ENCODE measurements around the gene FUZ.
"Not testable (repeated sequence)": the region's sequence is repeated elsewhere in the genome, so short reads cannot be mapped to it uniquely, and the experiment has no call there.

FUZ gene

DNA sequence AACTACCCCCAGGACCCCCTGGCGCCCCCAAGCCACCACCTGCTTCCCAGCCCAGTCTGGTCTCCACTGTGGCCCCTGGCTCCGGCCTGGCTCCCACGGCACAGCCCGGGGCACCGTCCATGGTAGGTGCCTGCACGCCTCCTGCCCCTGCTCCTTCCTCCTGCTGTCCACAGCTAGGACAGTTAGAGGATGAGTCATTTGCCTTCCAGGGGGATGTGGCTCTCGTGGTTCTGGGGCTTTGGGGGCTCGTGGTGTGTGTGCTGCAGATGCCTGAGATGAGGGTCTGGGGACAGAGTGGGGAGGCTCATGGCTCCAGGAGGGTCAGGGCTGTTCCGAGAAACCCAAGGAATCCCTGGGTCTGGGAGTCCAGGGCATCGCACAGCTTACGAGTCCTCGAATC, 17.7 kb upstream of the FUZ start:
- DNase-seq: no peak

DNA sequence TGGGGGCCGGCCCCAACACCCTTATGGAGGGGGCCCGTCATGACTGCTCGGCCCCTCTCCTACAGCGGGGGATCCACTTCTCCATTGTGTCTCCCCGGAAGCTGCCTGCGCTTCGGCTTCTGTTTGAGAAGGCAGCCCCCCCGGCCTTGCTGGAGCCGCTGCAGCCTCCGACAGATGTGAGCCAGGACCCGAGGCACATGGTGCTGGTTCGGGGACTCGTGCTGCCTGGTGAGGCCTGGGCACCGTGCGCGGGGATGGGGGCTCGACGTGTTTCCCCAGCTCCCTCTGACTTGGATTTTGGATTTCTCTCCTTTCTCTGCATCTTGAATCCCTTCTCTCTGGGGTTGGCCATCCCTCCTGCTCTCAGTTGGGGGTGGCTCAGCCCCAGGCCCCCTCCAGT, 16.6 kb upstream of the FUZ start:
- DNase-seq: no peak

DNA sequence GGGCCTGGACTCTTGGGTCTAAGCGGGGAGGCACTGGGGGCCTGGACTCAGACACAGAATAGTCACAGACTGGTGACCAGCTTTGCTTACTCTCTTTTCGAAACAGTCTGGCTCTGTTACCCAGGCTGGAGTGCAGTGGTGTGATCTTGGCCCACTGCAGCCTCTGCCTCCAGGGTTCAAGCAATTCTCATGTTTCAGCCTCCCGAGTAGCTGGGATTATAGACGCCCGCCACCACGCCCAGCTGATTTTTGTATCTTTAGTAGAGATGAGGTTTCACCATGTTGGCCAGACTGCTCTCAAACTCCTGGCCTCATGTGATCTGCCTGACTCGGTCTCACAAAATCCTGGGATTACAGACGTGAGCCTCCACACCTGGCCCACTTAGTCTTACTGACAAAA, 16.1 kb upstream of the FUZ start:
- no peak for DNase-seq

DNA sequence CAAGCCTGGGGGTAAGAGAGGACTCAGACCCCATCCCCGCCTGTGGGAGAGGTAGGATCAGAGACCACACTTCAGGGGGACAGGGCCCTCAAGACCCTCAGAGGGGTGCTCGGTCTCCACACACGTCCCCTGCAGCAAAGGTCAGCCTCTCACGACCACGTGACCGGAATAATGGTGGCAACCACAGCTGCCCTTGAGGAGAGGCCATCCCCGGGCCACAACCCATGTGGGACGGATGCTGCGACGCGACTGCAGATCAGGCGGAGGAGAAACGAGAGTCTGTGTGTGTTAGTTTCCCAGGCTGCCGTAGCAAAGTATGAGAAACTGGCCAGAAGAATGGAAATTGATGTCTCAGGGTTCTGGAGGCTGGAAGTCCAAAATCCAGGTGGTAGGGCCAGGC, 13.9 kb upstream of the FUZ start:
- no peak for DNase-seq

DNA sequence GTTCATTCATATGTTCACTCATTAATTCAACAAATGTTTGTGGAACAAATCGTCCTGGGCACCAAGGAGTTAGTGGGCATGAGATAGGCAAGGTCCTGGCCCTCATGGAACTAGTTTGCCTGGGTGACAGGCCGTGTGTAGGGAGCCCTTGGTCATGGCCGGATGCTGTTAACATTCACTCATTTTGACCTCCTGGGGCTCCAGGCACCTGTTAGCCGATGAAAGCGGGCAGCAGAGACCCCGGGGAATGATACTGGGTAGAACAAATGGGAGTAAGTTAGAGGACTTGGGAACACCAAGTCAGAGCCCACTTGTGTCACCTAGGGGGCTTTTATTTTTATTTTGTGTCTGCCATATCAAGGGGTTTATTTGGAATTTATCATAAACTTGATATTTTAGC, 11.6 kb upstream of the FUZ start:
- DNase-seq: no peak

DNA sequence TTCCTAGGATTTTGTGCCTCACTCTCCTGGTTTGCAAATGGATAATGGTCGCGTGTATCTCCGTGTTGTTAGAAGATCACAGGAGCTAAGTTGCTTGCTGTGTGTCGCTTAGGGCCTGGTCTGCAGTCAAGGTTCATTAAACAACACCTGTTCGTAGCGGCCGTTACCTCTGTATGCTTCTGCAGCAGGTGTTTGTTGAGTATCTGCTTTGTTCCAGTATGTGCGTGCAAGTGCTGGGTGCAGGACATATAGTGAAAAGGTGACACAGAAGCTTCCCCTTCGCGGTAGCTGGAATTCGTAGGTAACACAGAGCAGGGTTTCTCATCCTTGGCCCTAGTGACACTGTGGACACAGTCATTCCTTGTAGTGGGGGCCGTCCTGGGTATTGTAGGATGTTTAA, 10.4 kb upstream of the FUZ start:
- no peak for DNase-seq

DNA sequence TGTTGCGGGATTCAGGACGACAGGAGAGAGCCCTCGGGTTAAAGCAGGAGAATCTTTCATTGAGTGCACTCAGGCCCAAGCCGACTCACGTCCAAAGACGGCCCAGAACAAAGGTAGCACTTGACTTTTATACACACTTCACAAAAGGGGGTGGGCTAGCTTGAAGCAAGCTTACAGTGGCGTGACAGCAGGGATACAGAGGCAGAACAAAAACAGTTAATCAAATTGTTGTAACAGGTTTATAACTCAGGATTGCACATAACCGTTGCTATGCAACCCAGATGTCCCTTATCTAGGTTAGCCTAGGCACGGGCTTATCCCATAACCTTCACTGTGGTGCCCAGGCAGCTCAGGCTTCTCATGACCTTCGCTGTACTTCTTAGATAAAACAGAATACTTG, 7.0 kb upstream of the FUZ start:
- no peak for DNase-seq

DNA sequence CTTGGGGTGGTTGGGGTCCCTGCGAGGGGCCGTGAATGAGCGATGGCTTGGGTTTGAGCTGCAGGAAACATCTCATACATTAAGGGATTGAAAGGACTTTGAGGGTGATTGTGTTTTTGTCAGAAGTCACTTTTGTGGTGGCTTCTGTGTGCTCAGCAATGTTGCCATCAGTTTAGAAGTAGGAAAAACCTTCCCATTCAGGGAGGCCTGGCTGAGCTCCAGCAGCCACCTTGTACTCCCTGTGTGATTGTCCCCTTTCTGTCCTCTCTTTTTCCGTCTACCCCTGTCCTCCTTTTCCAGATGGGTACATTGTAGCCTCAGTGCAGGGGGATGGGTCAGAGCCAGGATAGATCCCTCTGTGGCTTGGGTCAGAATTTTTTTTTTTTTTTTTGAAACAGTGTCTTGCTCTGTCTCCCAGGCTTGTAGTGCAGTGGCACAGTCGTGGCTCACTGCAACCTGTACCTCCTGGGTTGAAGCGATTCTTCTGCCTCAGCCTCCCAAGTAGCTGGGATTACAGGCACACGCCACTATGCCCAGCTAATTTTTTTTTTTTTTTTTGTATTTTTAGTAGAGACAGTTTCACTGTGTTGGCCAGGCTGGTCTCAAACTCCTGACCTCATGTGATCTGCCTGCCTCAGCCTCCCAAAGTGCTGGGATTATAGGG, 6.5 kb upstream of the FUZ start:
- not testable (repeated sequence) for DNase-seq

DNA sequence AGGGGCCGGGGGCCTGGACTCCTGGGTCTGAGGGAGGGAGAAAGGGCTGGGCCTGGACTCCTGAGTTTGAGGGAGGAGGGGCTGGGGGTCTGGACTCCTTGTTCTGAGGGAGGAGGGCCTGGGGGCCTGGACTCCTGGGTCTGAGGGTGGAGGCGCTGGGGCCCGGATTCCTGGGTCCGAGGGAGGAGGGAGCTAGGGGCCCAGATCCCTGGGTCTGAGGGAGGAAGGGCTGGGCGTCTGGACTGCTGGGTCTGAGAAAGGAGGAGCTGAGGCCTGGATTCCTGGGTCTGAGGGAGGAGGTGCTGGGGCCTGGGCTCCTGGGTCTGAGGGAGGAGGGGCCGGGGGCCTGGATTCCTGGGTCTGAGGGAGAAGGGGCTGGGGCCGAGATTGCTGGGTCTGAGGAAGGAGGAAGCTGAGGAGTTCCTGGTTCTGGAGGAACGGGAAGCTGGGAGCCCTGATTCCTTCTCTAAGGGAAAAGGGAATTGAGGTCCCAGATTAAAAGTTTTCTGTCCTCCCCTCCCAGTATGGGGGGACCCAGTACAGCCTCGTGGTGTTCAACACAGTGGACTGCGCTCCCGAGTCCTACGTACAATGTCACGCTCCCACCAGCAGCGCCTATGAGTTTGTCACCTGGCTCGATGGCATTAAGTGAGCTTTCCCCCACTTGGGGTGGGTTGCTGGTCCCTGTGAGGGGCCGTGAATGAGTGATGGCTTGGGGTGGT, 5.7 kb upstream of the FUZ start:
- DNase-seq: no peak

DNA sequence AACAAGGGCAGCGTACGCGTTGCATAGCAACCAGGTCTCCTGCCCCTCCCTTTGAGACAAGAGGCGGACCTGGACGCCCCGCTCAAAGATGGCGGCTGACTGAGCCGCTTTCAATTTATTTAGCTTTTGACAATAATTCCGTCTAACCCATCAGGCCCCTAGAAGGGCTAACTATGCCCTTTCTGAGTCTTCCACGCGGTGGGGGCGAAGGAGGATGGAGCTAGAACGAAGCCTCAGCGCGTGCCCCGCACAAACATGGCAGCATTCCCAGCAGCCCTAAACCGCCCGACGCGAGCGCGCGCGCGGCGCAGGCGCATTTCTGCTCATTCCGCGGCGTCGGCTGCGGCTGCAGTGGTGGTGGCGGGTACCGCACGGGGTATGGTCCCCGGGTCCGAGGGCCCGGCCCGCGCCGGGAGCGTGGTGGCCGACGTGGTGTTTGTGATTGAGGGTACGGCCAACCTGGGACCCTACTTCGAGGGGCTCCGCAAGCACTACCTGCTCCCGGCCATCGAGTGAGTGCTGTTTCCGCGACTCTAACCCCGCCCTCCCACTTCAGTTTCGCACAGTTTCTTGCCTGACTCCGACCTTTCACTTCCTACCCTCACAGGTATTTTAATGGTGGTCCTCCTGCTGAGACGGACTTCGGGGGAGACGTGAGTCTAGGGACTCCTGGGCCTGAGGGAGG, 5.0 kb upstream of the FUZ start, which contains the start of gene MED25:
Gene MED25 (plus strand): TSS at position 326 of the 685 bp plus-strand sequence. CDS start 53 bp downstream, at position 379.
- peak; percentile 88 for DNase-seq

DNA sequence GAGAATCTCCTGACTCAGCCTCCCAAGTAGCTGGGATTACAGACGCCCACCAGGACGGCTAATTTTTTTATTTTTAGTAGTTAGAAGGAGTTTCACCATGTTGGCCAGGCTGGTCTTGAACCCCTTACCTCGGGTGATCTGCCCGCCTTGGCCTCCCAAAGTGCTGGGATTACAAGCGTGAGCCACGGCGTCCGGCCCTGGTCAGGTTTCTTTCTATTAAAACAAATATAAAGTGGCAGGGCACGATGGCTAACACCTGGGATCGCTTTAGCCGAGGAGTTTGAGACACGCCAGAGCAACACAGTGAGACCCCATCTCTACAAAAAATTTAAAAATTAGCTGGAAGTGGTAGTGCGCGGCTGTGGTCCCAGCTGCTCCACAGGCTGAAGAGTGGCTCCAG, 3.5 kb upstream of the FUZ start:
- no peak for DNase-seq

DNA sequence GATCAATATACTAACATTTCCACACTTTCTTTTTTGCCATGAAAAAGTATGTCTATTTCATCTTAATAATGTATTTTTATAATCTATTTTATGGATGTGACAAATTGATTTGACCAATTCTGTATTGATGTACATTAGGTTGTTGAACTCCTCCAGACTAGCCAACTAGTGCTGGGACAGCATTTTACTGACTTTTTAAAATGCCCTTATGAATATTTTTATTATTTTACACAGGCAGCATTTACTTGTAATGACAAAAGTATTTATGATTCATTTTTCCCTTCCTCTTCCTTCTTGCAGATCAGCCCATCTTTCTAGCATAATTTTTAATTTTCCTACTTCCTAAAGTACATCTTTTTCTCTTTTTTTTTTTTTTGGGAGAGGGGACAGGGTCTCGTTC, 918 bp upstream of the FUZ start:
- DNase-seq: no peak

DNA sequence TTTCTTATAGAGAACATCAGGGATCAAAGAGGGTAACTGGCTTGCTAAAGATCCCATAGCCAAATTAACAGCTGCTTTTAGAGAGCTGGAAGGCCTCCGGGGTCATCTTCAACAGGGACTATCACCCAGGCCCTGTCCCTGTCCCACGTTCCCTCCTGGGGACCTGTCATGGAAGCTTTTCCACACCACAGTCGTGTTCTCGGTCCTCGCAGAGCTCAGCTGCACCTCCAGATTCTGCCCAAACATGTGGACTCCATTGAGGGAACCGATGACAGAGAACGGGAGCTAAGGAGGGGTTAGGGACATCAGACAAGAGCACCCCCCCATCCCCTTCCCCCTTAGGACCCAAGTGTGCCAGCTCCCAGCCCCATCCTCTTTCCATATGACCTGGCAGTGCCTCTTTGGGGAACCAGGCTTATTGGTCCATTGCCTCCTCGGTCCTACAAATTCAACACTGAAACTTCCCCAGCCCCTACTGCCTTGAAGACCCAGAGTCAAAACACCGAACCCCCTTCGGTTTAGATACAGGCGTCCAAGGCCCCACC, 568 bp downstream of the FUZ start:
- DNase-seq: no peak

DNA sequence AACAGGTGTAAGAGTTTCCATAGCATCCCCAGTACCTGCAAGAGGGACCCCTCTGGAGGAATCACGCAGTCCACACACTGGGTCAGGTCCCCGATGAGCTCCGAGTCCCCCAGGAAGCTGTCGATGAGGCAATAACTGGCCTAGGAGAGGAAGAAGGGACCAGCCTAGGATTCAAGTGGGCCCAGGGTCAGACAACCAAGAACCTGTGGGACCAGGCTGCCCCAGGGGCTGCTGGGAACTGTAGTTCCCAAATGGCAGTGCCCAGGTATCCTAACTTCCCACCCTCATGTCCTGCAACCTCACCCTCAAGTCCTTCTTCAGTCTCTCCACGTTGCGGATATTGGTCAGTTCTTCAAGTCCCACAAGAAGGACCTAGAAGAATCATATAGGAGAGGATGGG, 1.8 kb downstream of the FUZ start:
- no peak for DNase-seq

DNA sequence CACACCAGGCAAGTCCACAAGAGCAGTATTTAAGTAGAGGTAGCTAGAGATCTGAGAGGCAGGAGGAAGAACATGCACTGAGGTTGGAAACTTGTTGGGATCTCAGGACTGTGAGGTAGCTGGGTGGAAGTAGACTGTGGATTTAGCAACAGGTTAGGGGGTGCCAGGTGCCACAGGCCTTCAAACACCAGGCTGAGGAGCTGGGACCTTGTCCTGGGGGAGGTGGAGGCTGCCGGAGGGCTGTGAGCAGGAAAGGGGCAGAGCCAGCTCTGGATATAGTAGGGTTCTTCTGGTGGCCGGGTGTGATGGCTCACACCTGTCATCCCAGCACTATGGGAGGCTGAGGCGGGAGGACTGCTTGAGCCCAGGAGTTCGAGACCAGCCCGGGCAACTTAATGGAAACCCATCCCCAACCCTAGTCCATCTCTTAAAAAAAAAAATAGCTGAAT, 3.1 kb downstream of the FUZ start:
- DNase-seq: no peak

DNA sequence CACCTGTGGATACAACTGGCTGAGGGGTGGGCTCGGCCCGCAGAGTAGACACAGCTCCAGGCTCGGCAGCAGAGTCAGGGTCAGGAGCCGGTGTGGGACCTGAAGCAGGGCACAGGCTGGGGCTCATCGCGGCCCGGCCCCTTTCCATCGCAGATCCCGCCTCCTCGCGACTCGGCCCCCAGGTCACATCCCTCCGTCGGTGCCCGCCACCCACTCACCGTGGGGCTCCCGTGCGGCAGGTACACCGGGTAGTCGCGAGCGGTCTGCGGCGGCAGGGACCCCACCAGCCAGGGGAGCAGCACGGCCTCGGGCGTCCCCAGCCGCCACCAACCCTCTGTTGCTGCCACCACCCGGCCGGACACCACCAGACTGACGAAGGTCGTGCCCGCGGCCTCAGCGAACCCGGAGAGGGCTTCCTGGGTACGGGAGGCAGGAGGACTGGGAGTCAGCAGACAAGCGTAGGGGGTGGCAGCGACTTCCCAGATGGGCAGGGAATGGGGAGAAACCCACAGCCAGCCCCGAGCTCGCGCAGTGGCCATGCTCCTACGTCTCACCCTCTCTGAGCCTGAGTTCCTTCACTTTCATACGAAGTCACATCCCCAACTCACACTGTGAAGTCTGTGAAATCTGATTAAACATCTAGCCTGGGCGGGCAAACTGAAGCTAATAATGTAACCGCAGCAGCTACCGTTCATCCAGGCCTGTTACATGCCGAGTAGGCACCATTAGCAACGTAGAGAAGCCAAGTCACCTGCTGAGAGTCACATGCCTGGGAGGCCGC, 3.7 kb downstream of the FUZ start:
- DNase-seq: peak; percentile 50

DNA sequence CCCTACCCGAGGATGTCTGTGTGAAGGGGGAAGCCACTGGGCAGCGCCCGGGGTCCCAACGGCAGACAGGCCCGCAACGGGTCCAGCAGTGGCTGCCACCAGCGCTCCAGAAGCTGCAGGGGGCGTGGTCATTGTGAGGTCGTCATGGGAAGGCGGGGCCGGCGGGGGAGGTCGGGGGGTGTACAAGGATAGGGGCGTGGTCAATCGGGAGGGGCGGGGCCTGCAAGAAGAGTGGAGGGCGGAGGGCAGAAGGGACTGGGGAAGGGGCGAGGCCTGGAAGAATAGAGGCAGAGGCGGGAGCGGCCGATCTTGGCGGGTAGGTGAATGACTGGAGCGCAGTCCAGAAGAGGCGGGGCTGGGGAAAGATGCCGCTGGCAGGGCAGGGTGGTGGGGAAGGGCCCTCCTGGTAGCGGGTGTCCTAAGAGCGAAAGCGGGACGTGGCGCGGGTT, 4.4 kb downstream of the FUZ start:
- peak; percentile 80 for DNase-seq

DNA sequence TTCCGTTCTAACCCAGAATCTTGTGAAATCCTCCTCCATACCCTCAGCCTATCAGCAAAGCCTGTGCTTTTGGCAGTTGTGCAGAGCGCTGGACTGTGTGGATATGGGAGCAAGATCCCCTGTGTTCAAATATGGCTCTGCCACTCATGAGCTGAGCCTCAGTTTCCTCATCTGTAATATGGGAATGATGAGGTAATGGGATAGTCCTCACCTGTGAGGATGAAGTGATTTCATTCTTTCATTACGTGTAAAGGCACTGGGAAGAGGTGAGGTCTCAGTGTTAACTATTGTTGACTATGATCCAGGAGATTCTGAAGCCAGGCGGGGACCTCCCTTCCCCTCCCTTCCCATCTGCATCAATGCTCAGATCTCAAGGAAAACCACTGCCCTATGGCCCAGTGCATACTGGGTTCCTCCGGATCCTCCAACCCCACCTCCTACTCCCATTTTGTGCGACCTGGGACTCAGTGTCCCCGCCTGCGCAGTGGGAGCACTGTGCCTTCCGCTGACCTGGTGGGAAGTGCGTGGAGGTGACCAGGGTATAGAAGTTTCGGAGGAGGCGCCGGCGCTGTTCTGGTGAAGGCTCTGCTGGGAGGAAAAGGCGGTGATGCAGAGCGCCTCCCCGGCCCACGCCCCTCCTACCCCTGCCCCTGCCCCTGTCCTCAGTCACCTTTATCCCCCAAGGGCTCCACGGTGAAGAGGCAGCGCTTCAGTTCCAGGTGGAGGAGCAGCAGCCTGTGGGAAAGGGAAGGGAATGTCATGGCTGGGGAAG, 5.0 kb downstream of the FUZ start:
- no peak for DNase-seq

DNA sequence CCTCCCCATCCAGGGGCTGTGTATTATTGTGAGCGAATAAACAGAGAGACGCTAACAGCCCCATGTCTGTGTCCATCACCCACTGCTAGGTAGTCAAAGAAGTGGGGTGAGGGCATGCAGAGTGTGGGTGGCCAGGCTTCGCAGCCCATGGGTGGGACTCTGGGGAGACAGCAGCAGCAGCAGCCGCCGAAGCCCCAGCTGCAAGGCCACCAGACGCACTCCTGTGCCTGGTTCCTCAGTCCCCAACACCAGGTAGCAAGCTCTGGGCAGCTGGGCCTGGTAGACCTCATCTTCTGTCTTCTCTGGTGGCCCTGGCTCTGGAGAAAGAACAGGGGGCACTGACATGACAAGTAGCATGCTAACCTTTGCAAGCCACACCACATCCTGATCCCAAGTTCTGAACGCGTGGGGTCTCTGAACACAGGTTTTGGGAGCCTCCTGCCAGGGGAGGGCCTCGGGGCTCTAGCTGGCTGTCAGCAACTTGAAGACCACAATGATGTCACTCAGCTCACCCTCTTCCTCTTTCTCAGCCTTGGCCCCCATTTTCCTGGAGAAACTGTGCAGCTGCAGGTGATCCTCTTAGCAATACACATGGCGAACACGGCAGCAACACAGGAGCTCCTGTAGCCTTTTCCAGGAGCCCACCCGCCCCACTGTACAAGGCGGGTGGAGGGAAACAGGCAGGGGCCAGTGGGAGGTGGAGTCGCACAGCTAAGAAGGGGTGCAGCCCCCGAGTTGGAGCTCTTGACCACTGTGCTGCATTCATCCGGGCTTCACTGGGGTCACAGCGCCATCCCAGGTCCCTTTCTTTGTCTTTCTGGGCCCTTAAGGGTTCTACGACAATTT, 5.8 kb downstream of the FUZ start:
- no peak for DNase-seq

DNA sequence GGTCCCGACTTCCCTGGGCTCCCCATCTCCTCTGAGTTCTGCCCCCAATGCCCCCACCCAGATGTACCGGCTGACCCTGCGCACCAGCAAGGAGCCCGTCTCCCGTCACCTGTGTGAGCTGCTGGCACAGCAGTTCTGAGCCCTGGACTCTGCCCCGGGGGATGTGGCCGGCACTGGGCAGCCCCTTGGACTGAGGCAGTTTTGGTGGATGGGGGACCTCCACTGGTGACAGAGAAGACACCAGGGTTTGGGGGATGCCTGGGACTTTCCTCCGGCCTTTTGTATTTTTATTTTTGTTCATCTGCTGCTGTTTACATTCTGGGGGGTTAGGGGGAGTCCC, 6.5 kb downstream of the FUZ start:
- no peak for DNase-seq

Data from activated CD8-positive, alpha-beta memory T cell treated with anti-CD3 and anti-CD28 coated beads, Interleukin-2, amount 50 U/mL, for 4 hours (primary cell).